NCI-H748 (cell line): ENCODE measurements around the gene DUSP16.
"Not testable (repeated sequence)": the region's sequence is repeated elsewhere in the genome, so short reads cannot be mapped to it uniquely, and the experiment has no call there.

ENCODE experiments used
- DNase-seq: peaks from one replicate; lab custom pipeline; 2025; ENCODE audit not compliant: unreplicated experiment; lab: John Stamatoyannopoulos, UW

Gene DUSP16

DNA sequence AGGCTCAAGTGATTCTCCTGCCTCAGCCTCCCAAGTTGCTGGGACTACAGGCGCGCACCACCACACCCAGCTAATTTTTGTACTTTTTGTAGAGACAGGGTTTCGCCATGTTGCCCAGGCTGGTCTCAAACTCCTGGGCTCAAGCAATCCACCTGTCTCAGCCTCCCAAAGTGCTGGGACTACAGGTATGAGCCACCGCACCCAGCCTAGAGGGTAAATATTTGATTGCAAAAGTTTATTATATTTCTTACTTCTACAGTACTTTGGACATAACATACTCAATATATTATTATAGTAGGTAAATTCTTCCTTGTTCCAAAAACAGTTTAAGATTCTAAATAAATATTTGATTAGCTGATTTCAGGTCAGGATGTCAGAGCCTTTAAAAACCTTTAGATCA lies 40.0 kb downstream of the DUSP16 start:
- not testable (repeated sequence) for DNase-seq

DNA sequence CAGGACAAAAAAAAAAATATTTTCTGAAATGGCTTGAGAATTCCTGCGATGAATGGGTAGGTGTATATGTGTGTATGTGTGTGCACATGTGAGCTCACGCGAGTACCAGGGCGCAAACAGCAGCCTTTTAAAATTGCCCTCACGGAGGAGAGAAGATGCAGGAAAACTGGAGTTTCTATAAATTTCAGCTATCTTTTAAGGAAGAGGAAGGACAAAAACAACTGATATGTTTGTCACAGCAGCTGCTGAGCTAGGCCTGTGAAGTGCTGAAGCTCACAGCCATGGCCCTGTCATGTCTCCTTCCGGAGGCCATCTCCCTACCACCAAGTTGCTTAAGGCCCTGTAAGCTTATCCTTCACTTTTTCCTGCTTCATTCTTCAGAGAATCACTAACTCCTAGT lies 40.8 kb downstream of the DUSP16 start:
- no peak for DNase-seq

DNA sequence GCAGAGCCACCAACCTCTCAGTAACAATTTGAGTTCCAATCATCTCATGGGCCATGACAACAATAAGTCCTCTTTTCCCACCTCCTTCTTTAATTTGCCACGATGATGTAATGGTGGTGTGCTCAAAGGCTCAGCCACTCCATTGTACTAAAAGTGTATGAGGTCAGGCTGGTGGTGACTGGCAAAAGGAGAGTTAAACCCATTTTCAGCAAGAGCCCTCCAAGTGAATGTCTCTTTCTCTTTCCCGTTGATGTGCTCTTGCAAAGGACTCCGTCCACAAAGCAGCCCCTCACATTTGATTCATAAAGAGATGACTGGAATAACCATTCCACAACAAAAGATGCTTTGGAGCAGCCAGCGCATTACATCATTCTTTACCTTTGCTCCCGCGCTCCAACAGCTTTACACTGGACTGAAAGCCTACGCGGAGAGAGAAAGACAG lies 41.6 kb downstream of the DUSP16 start:
- peak; percentile 78 for DNase-seq

GRCh38 chr12:12520273-12520672 lies 42.4 kb downstream of the DUSP16 start:
- DNase-seq: no peak

GRCh38 chr12:12519354-12519998 lies 43.2 kb downstream of the DUSP16 start:
- DNase-seq: no peak

- no peak for DNase-seq
Observed at GRCh38 chr12:12518919-12519318, 43.7 kb downstream of the DUSP16 start.

DNA sequence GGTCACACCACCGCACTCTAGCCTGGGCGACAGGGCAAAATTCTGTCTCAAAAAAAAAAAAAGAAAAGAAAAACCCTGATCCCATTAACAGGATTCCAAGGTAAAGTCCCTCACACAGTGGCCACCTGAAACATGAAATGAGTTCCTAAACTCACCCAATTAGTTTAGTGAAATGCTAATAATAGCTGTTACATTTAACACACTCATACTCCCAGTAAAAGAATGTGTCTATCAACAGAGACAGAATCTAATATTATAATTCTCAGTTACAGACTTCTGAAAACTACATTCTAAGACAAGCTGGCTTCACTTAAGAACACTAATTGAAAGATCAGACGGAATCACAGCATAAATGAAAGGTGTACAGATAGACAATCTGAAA lies 44.2 kb downstream of the DUSP16 start:
- DNase-seq: no peak

GRCh38 chr12:12513416-12514006 lies 49.2 kb downstream of the DUSP16 start:
- no peak for DNase-seq

DNA sequence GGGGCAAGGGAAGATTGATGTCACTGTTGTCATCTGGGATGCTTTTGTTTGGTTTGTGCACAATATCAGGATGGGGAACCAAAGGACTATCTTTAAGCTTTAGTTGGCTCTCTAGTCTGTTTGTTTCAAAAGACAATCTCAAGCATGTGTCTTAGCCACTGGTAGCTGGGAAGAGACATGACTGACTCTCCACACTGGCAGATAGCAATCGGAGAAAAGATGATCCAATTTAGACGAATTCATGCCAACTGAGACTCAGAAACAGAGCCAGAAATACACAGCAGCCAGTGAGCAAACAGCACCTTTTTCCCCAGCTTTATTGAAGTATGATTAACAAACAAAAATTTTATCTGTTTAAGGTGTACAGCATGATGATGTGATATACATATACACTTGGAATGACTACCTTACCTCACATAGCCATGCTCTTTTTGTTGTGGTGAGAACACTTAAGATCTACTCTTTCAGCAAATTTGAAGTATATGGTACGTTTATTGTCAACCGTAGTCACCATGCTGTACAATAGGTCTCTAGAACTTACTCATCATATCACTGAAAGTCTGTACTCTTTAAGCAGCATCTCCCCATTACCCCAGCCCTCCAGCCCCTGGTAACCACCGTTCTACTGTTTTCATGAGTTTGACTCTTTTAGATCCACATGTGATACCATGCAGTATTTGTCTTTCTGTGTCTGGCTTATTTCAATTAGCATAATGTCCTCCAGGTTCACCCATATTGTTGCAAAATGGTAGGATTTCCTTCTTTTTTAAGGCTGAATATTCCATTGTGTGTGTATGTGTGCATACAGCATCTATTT lies 50.6 kb downstream of the DUSP16 start:
- DNase-seq: no peak

- DNase-seq: no peak
Observed at GRCh38 chr12:12511021-12511783, 51.5 kb downstream of the DUSP16 start.

GRCh38 chr12:12510551-12510950 lies 52.1 kb downstream of the DUSP16 start:
- no peak for DNase-seq

DNA sequence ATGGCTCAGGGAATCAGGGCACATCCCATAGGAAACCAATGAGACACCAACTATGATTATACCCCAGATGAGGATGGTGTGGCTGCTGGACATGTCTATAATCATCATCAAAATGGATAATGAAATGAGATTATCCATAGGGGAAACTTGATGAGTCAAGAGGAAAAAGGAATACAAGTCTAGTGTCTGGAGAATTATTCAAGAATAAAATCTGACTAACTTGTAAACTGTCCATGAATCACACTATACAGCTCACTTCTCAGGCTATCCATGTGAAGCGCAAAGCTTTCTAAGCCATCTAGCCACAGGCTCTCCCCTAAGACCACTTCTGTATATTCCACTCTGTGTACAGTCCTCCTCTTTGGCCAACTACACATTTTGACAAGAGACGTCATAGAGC lies 52.5 kb downstream of the DUSP16 start:
- DNase-seq: no peak

DNA sequence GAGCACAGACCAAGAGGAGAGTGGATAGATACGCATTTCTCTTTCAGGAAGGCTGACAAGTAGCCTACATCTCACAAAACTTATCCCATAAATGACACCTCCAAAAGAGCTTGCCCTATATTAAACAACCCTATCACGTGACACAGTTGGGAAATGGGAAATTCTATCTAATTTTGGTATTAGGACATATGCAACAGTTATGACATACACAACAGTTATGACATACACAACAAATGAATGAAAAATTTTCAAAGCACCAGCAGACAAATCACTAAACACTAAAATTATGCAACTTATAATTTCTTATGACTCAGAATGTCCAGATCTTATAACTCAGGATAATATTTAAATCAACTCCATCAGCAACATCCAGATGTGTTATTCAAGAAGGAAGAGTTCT lies 54.1 kb downstream of the DUSP16 start:
- DNase-seq: no peak

DNA sequence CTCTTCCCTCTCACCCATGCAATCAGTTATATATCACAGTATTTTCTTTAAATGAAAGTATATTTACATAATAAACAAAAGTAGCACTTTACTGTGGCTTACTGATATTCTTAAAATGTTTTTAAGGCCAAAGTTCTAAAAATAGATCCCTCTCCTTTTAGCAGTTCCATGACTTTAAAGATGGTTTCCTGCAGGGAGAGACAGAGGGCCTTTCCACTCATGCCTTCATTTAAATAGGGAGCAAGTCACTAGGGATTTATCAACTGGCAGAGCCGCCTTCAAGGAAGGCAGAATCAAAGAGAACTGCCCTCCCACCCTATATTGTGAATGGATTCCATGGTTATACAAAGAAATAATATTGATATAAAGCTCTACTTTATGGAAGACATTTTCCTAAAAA lies 55.5 kb downstream of the DUSP16 start:
- DNase-seq: no peak

DNA sequence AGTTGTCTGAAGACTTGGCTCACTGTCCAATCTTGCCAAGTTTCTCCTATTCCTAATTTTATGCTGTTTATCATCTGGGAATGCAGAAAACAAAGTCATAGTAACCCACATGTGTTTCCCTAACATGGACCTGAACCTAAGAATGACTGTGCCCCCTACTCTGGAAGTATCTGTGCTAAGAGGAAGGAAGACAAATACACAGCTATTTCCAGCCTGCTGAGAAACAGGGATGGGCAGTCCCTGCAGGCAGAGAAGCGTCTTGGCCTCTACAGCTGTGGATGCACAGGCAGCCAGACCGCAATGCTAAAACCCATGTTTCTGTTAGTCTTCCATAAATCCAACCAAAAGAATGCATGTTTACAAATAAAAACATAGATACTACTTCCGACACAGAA lies 56.2 kb downstream of the DUSP16 start:
- DNase-seq: no peak

- no peak for DNase-seq
Observed at GRCh38 chr12:12505544-12506495, 56.8 kb downstream of the DUSP16 start.

DNA sequence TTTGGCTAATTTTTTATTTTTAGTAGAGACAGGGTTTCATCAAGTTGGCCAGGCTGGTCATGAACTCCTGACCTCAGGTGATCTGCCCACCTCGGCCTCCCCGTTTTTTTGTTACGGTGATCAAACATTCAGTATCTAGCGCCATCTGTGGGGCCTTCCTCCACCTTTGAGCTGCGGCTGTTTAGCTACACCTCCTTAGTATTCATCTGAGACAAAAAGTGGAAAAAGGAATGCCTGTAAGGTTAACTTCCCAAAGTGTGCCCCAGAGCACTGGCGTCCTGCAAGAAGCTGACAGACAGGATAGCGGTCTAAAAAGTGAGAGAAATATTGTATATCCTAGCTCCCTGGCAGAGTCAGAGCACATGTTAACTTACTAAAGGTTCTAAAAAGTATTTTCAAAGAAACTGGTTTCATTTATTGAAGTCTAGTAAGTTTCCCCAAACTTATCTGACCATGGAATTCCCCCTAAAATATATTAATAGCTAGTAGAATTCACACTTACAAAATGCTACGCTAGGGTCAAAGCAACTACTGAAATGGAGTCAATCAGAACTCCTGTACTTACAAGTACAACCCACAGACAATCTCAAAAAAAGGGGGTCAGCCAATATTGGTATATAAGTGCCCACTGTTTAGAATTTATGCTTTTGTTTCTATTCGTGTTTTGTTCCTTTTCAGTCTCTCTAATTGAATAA lies 59.1 kb downstream of the DUSP16 start:
- no peak for DNase-seq

- no peak for DNase-seq
Observed at GRCh38 chr12:12502815-12503151, 59.9 kb downstream of the DUSP16 start.

DNA sequence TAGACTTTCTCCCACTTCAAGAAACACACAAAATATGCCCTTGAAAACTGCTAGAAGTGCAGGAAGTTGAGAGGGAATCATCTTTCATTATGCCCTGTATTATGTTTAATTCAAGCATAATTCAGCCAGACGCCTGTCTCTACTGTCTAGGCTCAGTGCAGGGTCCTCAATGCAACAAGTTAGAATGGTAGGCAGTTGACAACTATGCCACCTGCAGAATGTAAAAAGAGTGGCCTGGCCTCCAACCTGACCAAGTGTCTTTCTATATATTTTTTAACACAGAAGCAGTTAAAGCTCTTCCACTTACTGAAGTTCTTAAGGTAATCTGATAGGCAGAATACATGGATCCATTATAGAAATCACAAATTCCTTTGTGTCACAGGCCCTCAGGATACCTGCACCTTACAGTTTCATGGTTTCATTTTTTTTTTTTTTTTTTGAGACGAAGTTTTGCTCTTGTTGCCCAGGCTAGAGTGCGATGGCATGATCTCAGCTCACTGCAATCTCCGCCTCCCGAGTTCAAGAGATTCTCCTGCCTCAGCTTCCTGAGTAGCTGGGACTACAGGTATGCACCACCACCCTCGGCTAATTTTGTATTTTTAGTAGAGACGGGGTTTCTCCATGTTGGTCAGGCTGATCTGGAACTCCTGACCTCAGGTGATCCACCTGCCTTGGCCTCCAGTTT lies 60.4 kb downstream of the DUSP16 start:
- not testable (repeated sequence) for DNase-seq
